GM11168 (cell line): ENCODE results near the gene MMP17.
"Not testable (repeated sequence)": the region's sequence is repeated elsewhere in the genome, so short reads cannot be mapped to it uniquely, and the experiment has no call there.

Source experiments
- in situ Hi-C: fragments of 300-500 bp; cut with MboI; formaldehyde crosslinking; loops from one replicate; pipeline ENCODE4 v1.12.0; 2022; ENCODE audit warnings: low sequenced_read_pairs; ENCODE audit not compliant: unreplicated experiment

Gene MMP17

DNA sequence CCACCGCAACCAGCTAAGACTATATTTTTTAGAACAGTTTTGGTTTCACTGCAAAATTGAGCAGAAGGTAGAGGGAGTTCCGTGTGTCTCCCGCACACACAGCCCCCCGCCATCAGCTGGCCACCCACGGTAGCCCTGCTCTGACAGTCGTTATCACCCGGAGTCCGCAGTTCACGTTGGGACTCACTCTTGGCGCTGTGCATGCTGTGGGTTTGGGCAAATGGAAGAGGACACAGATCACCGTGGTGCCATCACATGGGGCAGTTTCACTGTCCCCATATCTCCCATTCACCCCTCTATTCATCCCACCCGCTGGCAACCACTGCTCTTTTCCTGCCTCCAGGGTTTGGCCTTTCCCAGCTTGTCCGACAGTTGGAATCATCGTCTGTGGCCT is 34.4 kb downstream of the MMP17 start:
- in situ Hi-C loops = no loop called here

DNA sequence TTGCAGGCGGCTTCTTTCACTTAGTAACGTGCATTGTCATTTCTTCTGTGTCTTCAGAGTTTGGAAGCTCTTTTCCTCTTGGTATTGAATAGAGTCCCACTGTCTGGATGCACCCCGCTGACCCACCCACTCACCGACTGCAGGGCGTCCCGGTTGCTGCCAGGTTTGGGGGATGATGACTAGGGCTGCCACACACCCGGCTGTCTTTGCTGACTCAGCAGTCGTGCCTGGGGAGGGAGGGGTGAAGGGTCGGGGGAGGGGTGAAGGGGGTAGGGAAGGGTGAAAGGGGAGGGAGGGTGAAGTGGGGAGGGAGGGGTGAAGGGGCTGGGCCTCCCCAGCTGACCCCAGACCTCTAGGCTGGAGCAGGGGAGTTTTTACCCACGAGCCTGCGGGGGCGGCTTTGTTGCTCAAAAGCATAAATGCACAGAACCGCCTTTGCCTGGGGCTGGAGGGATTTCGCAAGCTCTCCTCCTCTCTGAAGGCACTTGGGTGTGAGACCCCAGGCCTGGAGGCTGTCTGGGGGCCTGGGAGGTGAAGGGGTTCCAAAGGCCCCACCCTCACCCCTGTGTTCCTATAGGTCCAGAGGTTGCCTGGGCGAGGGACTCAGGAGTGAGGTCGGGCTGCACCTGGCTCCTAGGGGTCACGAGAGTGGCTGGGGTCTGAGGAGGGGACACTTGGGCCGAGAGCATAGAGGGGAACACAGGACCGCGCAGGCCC is 35.0 kb downstream of the MMP17 start:
- in situ Hi-C loops = no loop called here

DNA sequence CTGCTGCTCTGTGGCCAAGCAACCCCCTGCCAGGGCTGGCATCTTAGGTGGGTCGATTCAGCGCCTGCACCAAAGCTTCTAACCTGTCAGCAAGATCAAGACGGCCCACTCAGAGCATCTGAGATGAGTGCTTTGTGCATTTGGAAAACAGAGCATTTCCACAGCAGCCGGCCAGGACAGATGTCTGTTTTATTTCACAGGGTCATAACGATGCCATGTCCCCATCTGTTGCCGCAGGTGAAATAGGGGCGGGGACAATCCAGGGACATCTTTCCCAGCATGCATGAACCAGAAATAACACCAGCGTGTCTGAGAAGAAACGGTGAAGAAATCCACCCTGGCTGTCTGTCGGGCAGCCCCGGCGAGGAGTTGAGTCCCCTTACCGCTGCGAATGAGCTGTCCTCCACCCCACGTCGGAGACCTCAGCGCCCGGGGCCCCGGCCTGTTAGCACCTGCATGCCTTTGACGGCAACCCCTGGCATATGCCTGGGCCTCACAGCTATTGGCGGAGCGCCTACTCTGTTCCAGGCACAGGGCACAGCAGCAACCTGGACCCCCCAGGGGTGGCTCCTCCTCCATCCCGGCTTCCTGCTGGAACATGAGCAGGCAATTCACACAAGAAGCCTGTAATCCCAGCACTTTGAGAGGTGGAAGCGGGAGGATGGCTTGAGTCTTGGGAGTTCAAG is 35.7 kb downstream of the MMP17 start:
- in situ Hi-C loops = no loop called here

DNA sequence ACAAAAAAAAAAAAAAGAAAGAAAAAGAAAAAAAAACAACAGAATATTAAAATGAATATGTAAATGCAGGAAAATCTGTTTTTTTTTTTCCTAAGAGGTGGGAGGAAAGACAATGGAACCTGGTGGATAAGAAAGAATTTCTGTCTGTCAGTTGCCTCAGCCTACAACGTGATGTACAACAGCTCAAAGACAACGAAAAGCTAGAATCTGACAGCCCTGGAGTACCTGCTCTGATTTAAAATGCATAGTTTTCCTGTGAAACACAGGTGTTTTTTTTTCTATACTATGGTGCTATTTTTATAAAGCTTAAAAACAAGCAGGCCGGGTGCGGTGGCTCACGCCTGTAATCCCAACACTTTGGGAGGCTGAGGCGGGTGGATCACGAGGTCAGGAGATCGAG is 36.3 kb downstream of the MMP17 start:
- in situ Hi-C loops = no loop called here

DNA sequence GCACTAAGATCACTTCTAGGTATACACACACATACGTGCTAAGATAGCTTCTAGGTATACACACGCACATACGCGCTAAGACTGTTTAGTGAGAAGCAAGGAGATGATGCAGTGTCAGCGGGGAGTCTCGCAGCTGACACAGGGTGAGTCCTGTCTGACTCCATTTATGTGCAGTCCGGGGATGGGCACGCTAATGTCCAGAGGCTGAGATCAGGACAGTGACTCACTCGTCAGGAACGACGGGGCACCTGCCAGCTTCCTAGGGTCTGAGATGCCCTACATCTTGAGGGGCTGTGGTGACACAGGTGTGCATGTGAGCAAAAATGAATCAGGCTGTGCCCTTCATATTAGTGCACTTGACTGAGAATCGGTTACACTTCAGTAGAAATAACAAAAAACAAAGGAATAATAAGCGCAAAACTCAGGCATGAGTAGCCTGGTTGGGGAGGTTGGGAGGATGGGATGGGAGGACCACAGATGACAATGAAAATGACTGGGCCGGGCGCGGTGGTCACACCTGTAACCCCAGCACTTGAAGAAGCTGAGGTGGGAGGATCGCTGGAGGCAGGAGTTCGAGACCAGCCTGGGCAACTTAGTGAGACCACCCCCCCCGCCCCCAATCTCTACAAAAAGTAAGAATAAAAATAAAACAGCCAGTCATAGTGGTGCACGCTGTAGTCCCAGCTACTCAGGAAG is 37.1 kb downstream of the MMP17 start:
- in situ Hi-C loops = no loop called here

DNA sequence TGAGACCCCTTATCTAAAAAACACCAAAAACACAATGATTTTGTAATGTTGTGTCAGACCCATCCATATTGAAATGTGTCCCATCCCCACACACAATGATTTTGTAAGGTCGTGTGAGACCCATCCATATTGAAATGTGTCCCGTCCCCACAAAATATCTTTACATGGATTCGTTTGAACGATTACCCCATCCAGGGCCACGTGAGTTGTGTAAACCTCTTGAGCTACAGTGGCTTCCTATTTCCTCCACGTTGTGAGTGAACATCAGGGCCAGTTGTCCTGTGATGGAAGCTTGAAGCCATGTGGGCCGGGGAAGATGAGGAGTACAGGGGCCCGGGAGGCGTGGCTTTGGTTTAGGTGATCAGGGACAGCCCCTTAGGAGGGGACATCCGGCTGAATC is 39.3 kb downstream of the MMP17 start:
- in situ Hi-C loops = no loop called here

DNA sequence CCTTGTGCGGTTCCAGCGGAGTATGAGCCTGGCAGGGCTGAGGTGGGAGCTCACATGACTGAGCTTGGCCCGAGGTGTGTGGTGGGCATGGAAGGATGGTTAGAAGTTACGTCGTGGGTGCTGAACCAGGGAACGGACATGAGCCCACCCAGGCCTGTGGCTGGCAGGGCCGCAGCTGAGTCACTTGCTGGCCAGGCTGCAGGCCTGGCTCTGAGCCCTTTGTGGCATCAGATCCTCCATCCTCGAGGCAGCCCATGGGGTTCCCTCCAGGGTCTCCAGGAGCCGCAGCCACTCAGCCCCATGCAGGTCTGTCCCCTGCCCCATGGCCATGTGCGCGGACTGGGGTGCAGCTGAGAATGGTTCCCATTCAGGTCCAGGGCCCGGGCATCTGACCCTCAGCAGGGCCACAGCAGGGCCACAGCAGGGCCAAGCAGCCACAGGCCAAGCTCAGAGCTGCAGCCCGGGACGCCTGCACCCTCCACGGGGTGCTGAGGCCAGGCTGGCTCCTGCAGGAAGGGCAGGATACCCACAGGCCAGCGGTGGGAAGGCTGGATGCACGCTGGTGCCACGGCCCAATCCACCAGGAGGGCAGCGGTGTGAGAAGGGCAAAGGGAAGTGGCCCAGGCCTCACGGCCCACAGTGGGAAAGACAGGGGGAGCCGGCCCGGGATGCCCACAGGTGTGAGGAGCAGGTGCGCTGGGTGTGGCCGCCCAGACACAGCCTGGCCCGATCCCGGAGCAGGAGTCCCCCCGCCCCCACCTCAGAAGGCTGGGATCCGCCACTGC is 39.9 kb downstream of the MMP17 start:
- in situ Hi-C loops = no loop called here

DNA sequence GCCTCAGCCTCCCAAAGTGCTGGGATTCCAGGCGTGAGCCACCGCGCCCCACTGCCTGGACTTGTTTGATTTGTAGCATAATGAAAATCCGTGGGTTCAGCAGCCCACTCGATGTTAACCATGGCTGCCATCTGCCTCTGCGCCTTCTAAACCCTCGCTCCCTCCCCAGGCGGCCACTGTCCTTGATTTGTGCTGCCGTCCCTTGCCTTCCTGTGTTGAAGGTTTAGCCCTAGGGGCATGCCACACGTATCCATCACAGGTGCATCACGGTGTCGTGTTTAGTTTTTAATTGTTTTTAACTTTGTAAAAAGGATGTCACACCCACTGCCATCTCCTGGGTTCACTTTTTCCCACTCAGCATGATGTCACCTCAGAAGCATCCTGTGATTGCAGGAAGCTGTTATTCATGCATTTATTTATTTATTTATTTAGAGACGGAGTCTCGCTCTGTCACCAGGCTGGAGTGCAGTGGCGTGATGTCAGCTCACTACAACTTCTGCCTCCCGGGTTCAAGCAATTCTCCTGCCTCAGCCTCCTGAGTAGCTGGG is 41.8 kb downstream of the MMP17 start:
- in situ Hi-C loops = no loop called here

DNA sequence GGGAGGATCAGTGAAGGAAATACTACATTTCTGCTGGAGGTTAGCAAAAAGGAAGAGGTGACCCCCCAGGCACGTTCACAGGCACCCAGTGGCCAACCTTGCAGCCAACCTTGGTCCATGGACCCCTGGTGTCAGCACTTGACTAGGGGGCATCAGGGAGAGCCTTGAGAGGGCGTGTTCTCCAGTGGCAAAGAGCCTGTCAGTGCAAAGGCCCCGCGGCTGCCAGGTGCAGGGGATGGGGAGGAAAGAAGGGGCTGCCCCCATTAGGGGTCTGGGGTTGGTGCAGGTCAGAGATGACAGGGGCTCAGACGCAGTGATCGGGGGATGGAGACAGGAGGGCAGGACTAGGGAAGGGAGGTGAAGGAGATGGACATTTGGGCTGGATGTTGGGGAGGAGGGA is 43.5 kb downstream of the MMP17 start:
- in situ Hi-C loops = no loop called here

DNA sequence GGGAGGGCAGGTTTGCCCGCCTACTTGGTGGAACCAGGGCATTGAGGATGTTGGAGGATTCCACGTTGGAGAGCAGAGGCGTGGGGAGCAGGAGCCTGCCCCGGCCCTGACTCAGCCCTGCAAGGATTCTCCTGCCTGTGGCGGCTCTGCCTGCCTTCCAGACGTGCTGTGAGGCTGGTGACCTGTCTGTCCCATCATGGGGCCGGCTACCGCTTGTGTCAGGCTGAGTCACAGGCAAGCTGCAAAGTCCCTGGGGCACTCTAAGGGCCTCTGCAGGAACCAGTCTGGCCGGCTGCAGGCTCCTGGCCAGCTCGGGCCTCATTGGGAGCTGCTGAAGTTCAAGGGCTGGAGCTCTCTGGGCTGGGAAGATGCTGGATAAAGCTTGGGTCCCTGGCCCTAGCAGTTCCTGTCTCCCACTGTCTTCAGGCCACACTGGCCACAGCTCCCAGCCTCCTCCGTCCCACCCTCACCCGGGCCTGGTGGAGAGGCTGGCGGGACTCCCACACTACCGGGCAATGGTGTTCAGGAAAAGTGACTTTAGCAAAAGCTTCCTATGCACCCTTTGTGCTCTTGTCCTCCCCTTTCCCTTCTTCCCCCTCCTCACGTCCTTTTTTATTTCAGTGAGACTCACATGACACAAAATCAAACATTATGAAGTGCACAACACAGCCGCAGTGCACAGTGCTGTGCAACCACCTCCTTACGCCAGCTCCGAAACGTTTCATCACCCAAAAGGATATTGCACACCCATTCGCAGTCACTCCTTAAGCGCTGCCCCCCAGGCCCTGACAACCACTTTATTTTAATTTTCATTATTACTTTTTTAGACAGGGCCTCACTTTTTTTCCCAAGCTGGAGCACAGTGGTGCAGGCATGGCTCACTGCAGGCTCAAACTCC is 44.2 kb downstream of the MMP17 start:
- in situ Hi-C loops = no loop called here

DNA sequence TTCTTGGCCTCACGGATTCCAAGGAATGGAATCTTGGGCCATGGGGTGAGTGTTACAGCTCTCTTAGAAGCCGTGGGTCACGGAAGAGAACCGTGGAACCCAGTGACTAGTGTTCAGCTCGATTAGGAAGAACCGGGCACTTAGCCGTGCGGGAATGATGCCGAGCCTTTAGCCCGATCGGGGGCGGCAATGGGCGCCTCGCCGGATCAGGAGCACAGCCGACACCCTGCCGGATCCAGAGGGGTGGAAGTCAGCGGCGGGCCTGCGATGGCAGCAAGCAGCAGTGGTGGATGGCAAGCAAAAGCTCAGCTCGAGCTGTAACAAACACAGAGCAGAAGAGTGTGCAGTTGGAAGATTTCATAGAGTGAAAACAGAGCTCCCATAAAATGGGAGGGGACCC is 45.1 kb downstream of the MMP17 start:
- in situ Hi-C loops = no loop called here

DNA sequence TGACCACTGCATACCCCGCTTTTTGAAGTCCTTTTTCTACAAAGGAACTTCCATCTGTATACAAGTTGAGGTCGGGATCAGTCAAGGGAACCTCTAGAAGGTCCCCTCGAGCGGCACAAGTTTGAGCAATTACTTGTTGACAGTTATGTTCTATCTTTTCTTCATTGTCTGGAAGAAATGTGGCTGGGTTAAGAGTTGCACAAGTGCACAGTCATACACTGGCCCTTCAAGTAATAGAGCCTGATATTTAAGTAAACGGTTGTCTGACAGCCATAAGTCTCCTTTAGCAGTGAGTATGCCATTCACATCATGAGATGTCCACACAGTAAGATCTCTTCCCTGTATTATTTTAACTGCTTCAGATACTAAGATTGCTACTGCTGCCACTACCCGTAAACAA is 46.8 kb downstream of the MMP17 start:
- in situ Hi-C loops = not testable (repeated sequence)

DNA sequence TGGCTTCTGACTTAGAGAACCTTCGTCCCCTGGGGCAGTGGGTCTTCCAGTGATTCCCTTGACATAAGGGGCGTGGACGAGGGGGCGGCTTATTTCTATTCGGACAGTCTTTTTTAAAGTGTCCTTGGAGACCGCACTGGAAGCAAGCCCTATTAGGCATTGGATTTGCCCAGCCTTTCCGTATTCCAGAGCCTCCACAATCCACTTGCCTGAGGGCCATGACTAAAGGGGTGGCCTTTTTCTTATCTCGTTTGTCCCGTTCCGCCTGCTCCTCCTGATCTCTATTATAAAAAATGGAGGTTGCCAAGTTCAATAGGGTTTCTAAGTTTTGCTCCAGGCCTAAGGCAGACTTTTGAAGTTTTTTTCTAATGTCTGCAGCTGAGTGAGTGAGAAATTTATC is 49.0 kb downstream of the MMP17 start:
- in situ Hi-C loops = not testable (repeated sequence)

DNA sequence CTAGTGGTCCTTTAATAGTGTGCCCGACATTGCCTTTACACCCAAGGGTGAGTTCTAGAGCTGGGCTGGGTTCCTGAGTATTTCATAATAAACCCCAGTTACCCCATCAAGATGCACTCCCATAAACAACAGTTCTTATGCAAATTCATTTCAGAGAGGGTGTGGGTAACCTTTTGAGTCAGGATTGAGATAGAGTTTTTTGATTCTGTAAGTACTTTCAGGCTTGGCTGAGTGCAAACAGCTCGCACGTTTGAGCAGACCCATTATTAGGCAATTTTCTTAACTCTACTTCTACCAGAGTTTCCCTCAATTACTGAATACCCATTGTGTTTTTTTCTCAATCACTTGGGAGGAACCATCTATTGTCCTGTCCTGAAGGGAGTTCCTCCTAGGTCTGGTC is 50.2 kb downstream of the MMP17 start:
- in situ Hi-C loops = not testable (repeated sequence)

DNA sequence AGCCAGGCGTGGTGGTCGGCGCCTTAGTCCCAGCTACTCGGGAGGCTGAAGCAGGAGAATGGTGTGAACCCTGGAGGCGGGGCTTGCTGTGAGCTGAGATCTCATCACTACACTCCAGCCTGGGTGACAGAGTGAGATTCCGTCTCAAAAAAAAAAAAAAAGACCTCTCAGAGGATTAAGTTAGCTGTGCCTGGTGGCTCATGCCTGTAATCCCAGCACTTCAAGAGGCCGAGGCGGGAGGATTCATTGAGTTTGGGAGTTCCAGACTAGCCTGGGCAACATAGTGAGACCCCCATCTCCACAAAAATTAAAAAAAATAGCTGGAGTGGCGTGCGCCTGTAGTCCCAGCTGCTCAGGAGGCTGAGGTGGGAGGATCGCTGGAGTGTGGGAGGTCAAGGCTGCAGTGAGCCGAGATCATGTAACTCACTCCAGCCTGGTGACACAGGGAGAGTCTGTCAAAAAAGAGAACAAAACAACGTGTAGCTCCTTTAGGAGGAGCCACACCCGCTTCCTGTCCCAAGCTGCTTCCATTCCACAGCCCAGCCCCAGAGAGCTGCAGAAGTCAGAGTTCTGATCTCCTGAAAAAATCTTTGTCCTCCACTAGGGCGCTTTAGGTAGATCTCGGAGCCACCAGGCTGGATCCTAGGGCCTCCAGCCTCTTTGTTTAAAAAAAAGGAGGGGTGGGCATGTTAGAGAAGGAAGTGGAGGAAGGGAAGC is 54.8 kb downstream of the MMP17 start:
- in situ Hi-C loops = no loop called here

DNA sequence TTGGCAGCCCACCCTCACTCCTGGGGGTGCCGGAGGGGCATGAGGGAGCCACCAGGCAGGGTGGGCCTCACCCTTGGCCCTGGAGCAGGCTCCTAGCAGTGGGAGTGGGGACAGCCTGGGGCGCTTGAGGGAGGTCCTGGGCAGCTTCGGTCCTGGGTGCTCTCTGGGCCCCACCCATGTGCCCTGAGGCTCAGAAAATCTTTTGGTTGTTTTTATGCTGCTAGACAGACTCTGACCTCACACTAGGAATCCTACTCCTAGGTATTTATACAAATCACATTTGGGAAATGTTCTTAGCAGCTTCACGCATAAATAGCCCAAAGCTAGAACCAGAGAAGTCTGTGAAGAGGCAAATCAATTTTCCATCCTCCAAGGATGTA is 55.3 kb downstream of the MMP17 start:
- in situ Hi-C loops = no loop called here

DNA sequence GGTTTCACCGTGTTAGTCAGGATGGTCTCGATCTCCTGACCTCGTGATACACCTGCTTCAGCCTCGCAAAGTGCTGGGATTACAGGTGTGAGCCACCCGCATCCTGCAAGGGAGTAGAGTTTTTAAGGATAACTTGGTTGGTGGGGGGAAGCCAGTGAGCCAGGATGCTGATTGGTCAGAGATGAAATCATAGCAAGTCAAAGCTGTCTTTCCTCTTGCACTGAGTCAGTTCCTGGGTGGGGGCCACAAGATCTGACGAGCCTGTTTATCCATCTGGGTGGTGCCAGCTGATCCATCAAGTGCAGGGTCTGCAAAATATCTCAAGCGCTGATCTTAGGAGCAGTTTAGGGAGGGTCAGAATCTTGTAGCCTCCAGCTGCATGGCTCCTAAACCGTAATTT is 56.9 kb downstream of the MMP17 start:
- in situ Hi-C loops = not testable (repeated sequence)

DNA sequence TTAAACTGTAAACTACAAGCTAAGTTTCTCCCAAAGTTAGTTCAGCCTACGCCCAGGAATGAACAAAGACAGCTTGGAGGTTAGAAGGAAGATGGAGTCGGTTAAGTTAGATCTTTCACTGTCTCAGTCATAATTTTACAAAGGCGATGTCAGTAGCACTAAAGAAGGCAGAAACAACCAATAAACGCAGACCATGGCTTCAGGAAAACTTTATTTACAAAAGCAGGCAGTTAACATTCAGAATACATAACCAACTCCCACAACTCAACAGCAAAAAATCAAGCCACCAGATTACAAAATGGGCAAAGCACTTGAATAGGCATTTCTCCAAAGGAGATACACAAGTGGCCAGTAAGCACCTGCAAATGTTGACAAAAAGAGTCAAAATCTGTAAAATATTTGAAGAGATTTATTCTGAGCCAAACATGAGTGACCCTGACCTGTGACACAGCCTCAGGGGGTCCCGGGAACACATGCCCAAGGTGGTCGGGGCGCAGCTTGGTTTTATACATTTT is 57.4 kb downstream of the MMP17 start:
- in situ Hi-C loops = no loop called here

DNA sequence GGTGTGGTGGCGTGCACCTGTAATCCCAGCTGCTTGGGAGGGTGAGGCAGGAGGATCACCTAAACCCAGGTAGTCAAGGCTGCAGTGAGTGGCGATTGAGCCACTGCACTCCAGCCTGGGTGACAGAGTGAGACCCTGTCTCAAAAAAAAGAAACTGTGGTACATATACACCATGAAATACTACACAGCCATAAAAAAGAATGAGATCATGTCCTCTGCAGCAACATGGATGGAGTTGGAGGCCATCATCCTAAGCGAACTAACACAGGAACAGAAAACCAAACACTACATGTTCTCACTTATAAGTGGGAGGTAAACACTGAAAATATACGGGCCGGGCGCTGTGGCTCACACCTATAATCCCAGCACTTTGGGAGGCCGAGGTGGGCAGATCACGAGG is 63.5 kb downstream of the MMP17 start:
- in situ Hi-C loops = not testable (repeated sequence)
